ENCODE results near the gene RASL10A.

Gene RASL10A

GRCh38 chr22:29301716-29302401 is 13.6 kb downstream of the RASL10A start:
- no peak for DNase-seq

- no peak for DNase-seq
Measured at GRCh38 chr22:29300807-29301601, 14.5 kb downstream of the RASL10A start.

GRCh38 chr22:29300467-29300806 is 15.1 kb downstream of the RASL10A start:
- no peak for DNase-seq

GRCh38 chr22:29299136-29299900 is 16.2 kb downstream of the RASL10A start:
- DNase-seq = no peak

- no peak for DNase-seq
Measured at GRCh38 chr22:29298641-29299040, 16.9 kb downstream of the RASL10A start.

GRCh38 chr22:29292379-29292778 is 23.1 kb downstream of the RASL10A start:
- no peak for DNase-seq

GRCh38 chr22:29291215-29291614 is 24.3 kb downstream of the RASL10A start:
- DNase-seq = no peak

GRCh38 chr22:29290061-29290460 is 25.4 kb downstream of the RASL10A start:
- no peak for DNase-seq

- DNase-seq = no peak
Measured at GRCh38 chr22:29288837-29289236, 26.7 kb downstream of the RASL10A start.

- DNase-seq = no peak
Measured at GRCh38 chr22:29284196-29284595, 31.3 kb downstream of the RASL10A start.

- DNase-seq = no peak
Measured at GRCh38 chr22:29277927-29278326, 37.6 kb downstream of the RASL10A start.

- DNase-seq = no peak
Measured at GRCh38 chr22:29275819-29276565, 39.5 kb downstream of the RASL10A start.

- no peak for DNase-seq
Measured at GRCh38 chr22:29275167-29275566, 40.3 kb downstream of the RASL10A start.

- DNase-seq = no peak
Measured at GRCh38 chr22:29272624-29273023, 42.9 kb downstream of the RASL10A start.

GRCh38 chr22:29270475-29271271 is 44.8 kb downstream of the RASL10A start:
- DNase-seq = no peak

GRCh38 chr22:29269731-29270474 is 45.6 kb downstream of the RASL10A start:
- DNase-seq = no peak

- no peak for DNase-seq
Measured at GRCh38 chr22:29269230-29269604, 46.3 kb downstream of the RASL10A start.

GRCh38 chr22:29268511-29269229 is 46.8 kb downstream of the RASL10A start:
- DNase-seq = peak; percentile 86

- peak; percentile 99 for DNase-seq
Measured at GRCh38 chr22:29267858-29268510, 47.5 kb downstream of the RASL10A start, which contains the start of the genes EWSR1 and RHBDD3. Gene EWSR1 (plus strand): TSS chr22:29268268. CDS start chr22:29268337, 69 bp downstream. Gene RHBDD3 (minus strand): TSS chr22:29267981. CDS start chr22:29265626, 2,355 bp downstream.

- no peak for DNase-seq
Measured at GRCh38 chr22:29267462-29267857, 48.0 kb downstream of the RASL10A start.
